Fibroblast of lung (primary cell): Measurements from ENCODE around the gene NECTIN4. TPM values are rescaled to one million over a fixed set of nuclear protein-coding genes. Genes with fewer than 3 reads are reported as not detected.

ENCODE experiments used
- DNase-seq, 2 donors: peaks; one replicate each; pipeline versions ENCODE4 v3.0.0 to v3.0.0-alpha.2; 2010; ENCODE audit warnings: low read depth in 2 of 2
- H2AFZ ChIP-seq: 2 replicates; pipeline ENCODE4 v1.5.1; 2012; ENCODE audit warnings: low read length, control low read depth, inconsistent platforms
- H3K27ac ChIP-seq: 2 replicates; pipeline ENCODE4 v1.5.1; 2011; ENCODE audit warnings: low read length, control low read depth; ENCODE audit not compliant: insufficient read depth
- H3K27me3 ChIP-seq: 2 replicates; pipeline ENCODE4 v1.5.1; 2011; ENCODE audit warnings: mild to moderate bottlenecking, low read length; ENCODE audit not compliant: control insufficient read depth, insufficient read depth
- H3K36me3 ChIP-seq: 2 replicates; pipeline ENCODE4 v1.5.1; 2011; ENCODE audit warnings: low read length; ENCODE audit not compliant: control insufficient read depth, insufficient read depth
- H3K4me1 ChIP-seq: 2 replicates; pipeline ENCODE4 v1.5.1; 2011; ENCODE audit warnings: low read length; ENCODE audit not compliant: control insufficient read depth, insufficient read depth; ENCODE audit errors: extremely low read depth
- H3K4me2 ChIP-seq: 2 replicates; pipeline ENCODE4 v1.5.1; 2011; ENCODE audit warnings: low read length, control low read depth; ENCODE audit not compliant: insufficient read depth; ENCODE audit errors: extremely low read depth
- H3K4me3 ChIP-seq, 4 experiments: fragments of 200-600 bp in 1 of 4; sonication (generic) in 1 of 4; replicated peaks in 1 of 4; 2 replicates each; pipeline ENCODE4 v1.5.1; 2011 to 2016; ENCODE audit warnings: low read length in 4 of 4, low read depth in 3 of 4, mild to moderate bottlenecking in 3 of 4, control low read depth in 2 of 4, inconsistent platforms in 1 of 4, mixed read lengths in 1 of 4; ENCODE audit not compliant: insufficient read depth in 1 of 4; ENCODE audit errors: control extremely low read depth in 1 of 4
- H3K79me2 ChIP-seq: 2 replicates; pipeline ENCODE4 v1.5.1; 2012; ENCODE audit warnings: mild to moderate bottlenecking, low read length, inconsistent platforms; ENCODE audit not compliant: control insufficient read depth, insufficient read depth
- H3K9ac ChIP-seq: 2 replicates; pipeline ENCODE4 v1.5.1; 2011; ENCODE audit warnings: mild to moderate bottlenecking, low read length, control low read depth; ENCODE audit not compliant: insufficient read depth
- H3K9me3 ChIP-seq: 2 replicates; pipeline ENCODE4 v1.5.1; 2012; ENCODE audit warnings: low read depth, low read length; ENCODE audit not compliant: control insufficient read depth, insufficient read depth
- H4K20me1 ChIP-seq: 2 replicates; pipeline ENCODE4 v1.5.1; 2011; ENCODE audit warnings: low read length; ENCODE audit not compliant: control insufficient read depth, insufficient read depth; ENCODE audit errors: extremely low read depth
- EZH2 ChIP-seq: IDR thresholded peaks from 2 replicates; pipeline ENCODE4 v1.5.1; 2012; ENCODE audit warnings: low read length, control low read depth, mild to moderate bottlenecking; ENCODE audit errors: missing control alignments
- polyA plus RNA-seq, 2 donors: library from polyadenylated mRNA; depleted of rRNA in 1 of 2; stranded (reverse) in 1 of 2; unstranded in 1 of 2; fragments of >200 nt; gene quantifications; 2 replicates each; pipeline ENCODE4 v1.2.1, GENCODE V29; 2011 to 2012; ENCODE audit warnings: missing spikeins in 1 of 2
- total RNA-seq: library from RNA; depleted of rRNA; stranded (reverse); fragments of >200 nt; gene quantifications from 2 replicates; pipeline ENCODE4 v1.2.1, GENCODE V29; 2014
- TF ChIP-seq, protein P1 (sequence below), 2 donors: IDR thresholded peaks in 1 of 2; conservative IDR thresholded peaks in 1 of 2; 1 replicate in 1 of 2; 2 replicates in 1 of 2; pipeline ENCODE4 v1.5.1; 2011 to 2012; ENCODE audit warnings: low read length in 2 of 2, control low read depth in 1 of 2, inconsistent platforms in 1 of 2, low read depth in 1 of 2, mild to moderate bottlenecking in 1 of 2

The NECTIN4 gene
- total and polyA plus RNA-seq, 2 donors (not counting 1 experiment from before 2014, with no cell fraction given): 0.16 to 0.33 TPM

DNA sequence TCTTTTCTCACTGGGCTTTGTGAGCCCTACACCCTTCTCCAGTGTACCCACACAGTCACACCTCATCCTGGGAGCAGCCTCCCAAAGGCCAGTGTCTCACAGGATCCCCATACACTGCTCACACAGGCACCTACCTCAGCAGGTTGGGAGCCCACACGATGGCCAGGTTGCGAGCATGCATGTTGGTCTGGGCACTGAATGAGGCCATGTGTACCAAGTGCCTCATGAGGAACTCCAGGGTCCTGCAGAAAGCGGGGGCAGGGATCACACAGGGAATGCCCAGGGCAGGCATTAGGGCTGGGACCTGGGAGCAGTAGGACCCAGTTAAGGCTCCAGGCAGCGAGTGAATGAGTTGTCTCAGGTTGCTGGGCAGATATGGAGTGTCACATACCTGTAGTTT lies 35.1 kb downstream of the NECTIN4 start:
- no peak overlapping the region for H2AFZ ChIP-seq
- no peaks in the 10 kb centered on the region for H3K36me3 ChIP-seq
- no peak for DNase-seq
- TF ChIP-seq, protein P1, sequence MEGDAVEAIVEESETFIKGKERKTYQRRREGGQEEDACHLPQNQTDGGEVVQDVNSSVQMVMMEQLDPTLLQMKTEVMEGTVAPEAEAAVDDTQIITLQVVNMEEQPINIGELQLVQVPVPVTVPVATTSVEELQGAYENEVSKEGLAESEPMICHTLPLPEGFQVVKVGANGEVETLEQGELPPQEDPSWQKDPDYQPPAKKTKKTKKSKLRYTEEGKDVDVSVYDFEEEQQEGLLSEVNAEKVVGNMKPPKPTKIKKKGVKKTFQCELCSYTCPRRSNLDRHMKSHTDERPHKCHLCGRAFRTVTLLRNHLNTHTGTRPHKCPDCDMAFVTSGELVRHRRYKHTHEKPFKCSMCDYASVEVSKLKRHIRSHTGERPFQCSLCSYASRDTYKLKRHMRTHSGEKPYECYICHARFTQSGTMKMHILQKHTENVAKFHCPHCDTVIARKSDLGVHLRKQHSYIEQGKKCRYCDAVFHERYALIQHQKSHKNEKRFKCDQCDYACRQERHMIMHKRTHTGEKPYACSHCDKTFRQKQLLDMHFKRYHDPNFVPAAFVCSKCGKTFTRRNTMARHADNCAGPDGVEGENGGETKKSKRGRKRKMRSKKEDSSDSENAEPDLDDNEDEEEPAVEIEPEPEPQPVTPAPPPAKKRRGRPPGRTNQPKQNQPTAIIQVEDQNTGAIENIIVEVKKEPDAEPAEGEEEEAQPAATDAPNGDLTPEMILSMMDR (conservative IDR thresholded peaks at IDR 0.05 in 1 of 2, IDR thresholded peaks at IDR 0.05 in 1 of 2; ENCODE audit: low read depth in 1 of 2, low read length in 2 of 2): no peak
- TF ChIP-seq EZH2: no peak
- H3K9ac ChIP-seq: no peak overlapping the region
- no peak overlapping the region for H3K27ac ChIP-seq
- H3K4me1 ChIP-seq: no peaks in the 10 kb centered on the region
- no peaks in the 10 kb centered on the region for H3K27me3 ChIP-seq
- no peaks in the 10 kb centered on the region for H3K79me2 ChIP-seq
- H3K4me3 ChIP-seq: no peak overlapping the region
- no peaks in the 10 kb centered on the region for H4K20me1 ChIP-seq
- no peaks in the 10 kb centered on the region for H3K9me3 ChIP-seq
- no peak overlapping the region for H3K4me2 ChIP-seq

DNA sequence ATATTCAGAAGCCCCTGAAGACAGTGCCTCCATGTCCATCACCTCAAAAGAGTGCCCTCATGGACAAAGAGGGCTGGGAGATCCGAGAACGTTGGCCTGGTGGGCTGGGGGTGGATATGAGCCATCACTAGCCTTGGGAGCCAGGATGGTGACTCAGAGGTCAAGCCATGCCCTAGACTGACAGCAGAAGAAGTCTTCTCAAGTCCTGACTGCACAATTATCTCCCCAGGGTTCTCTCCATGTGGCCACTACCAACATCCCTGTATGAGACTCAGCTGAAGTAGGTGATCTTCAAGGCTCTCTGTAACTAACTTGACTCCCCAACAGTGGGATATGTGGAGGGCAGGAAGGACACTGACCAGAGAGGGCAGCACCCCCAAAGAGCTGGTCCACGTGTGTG lies 36.5 kb downstream of the NECTIN4 start:
- no peak overlapping the region for H3K4me2 ChIP-seq
- H3K4me1 ChIP-seq: no peaks in the 10 kb centered on the region
- no peaks in the 10 kb centered on the region for H3K27me3 ChIP-seq
- no peaks in the 10 kb centered on the region for H3K36me3 ChIP-seq
- no peak overlapping the region for H2AFZ ChIP-seq
- H3K9me3 ChIP-seq: no peaks in the 10 kb centered on the region
- no peak for DNase-seq
- H3K79me2 ChIP-seq: no peaks in the 10 kb centered on the region
- no peak for TF ChIP-seq EZH2
- TF ChIP-seq, protein P1 (conservative IDR thresholded peaks at IDR 0.05 in 1 of 2, IDR thresholded peaks at IDR 0.05 in 1 of 2; ENCODE audit: low read depth in 1 of 2, low read length in 2 of 2): no peak
- no peak overlapping the region for H3K4me3 ChIP-seq
- H4K20me1 ChIP-seq: no peaks in the 10 kb centered on the region
- H3K27ac ChIP-seq: no peak overlapping the region
- H3K9ac ChIP-seq: no peak overlapping the region

DNA sequence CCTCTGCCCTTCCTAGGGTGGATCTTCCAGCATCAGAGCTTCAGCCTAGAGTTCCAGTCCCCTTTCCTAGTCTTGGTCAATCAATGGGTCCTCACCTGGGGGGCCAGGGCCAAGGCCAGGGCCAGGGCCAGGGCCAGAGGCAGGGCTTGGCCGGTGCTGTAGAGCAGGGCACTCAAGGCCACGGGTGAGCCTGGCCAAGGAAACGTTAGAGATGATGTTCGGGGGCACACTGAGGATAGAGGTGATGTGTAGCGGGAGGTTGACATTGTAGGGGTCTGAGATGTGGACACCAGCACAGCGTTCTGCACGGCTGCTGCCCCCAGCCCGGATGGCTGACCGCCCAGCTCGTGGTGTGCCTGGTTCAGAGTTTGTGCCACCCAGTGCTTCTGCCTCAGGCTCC lies 38.1 kb downstream of the NECTIN4 start:
- Histone ChIP-seq H3K9ac (no peak overlapping the region), H2AFZ (no peak overlapping the region), H3K4me1 (no peaks in the 10 kb centered on the region), H3K4me3 (no peak overlapping the region), H3K9me3 (no peaks in the 10 kb centered on the region), H3K27ac (no peak overlapping the region), H3K4me2 (no peak overlapping the region), H3K79me2 (no peaks in the 10 kb centered on the region), H3K27me3 (no peaks in the 10 kb centered on the region), H4K20me1 (no peaks in the 10 kb centered on the region), H3K36me3 (no peaks in the 10 kb centered on the region)
- TF ChIP-seq, protein P1 (conservative IDR thresholded peaks at IDR 0.05 in 1 of 2, IDR thresholded peaks at IDR 0.05 in 1 of 2; ENCODE audit: low read depth in 1 of 2, low read length in 2 of 2): no peak
- TF ChIP-seq EZH2: no peak
- no peak for DNase-seq
